ENCODE measurements around the gene DLX1.
"Not testable (repeated sequence)": the region's sequence is repeated elsewhere in the genome, so short reads cannot be mapped to it uniquely, and the experiment has no call there.

DLX1 gene

DNA sequence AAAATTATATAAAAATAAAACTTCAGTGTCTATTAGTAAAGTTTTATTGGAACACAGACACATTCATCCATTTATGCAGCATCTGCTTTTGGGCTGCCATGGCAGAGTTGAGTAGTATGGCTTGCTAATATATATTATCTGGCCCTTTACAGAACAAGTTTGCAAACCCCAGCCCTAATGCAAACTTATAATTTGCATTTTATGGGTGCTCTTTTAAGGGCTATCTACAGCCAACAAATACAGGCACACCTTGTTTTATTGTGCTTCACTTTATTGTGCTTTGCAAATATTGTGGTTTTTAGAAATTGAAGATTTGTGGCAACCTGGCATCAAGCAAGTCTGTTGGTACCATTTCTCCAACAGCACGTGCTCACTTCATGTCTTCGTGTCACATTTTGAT lies 52.6 kb downstream of the DLX1 start:
- ChIA-PET CTCF (interaction anchor here (0.9 kb wide), 1 partner anchor 432 kb away, joined by 3 read pairs; no protein-coding TSS in a partner anchor), POLR2A (ENCODE audit: low non-redundant PET) (no interaction called here)
- TF ChIP-seq, protein P1, sequence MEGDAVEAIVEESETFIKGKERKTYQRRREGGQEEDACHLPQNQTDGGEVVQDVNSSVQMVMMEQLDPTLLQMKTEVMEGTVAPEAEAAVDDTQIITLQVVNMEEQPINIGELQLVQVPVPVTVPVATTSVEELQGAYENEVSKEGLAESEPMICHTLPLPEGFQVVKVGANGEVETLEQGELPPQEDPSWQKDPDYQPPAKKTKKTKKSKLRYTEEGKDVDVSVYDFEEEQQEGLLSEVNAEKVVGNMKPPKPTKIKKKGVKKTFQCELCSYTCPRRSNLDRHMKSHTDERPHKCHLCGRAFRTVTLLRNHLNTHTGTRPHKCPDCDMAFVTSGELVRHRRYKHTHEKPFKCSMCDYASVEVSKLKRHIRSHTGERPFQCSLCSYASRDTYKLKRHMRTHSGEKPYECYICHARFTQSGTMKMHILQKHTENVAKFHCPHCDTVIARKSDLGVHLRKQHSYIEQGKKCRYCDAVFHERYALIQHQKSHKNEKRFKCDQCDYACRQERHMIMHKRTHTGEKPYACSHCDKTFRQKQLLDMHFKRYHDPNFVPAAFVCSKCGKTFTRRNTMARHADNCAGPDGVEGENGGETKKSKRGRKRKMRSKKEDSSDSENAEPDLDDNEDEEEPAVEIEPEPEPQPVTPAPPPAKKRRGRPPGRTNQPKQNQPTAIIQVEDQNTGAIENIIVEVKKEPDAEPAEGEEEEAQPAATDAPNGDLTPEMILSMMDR (conservative IDR thresholded peaks at IDR 0.05; ENCODE audit: low read depth) = no peak
- H3K27ac ChIP-seq = no peak overlapping the region
- DNase-seq (ENCODE audit: low spot score) = no peak

GRCh38 chr2:172138727-172139126 lies 53.4 kb downstream of the DLX1 start:
- DNase-seq (ENCODE audit: low spot score); H3K27ac ChIP-seq; CTCF ChIA-PET; POLR2A ChIA-PET (ENCODE audit: low non-redundant PET): not testable (repeated sequence)

Data from RWPE1 (cell line).